Smooth muscle cell (in vitro differentiated cells): ENCODE data around the gene NKIRAS1. TPM values are rescaled to one million over a fixed set of nuclear protein-coding genes. Genes with fewer than 3 reads are reported as not detected.

ENCODE experiments used
- DNase-seq: peaks from one replicate; lab custom pipeline; 2025; ENCODE audit not compliant: unreplicated experiment; lab: John Stamatoyannopoulos, UW
- H2AFZ ChIP-seq: fragments of 200-600 bp; sonication (generic); 2 replicates; pipeline ENCODE4 v1.6.0; 2016; ENCODE audit warnings: antibody characterized with exemption, low read depth, mild to moderate bottlenecking
- H3F3A ChIP-seq: fragments of 200-600 bp; sonication (generic); 2 replicates; pipeline ENCODE4 v1.6.0; 2017; ENCODE audit warnings: antibody characterized with exemption, low read depth
- H3K27ac ChIP-seq: fragments of 200-600 bp; sonication (generic); 2 replicates; pipeline ENCODE4 v1.5.1; 2016; ENCODE audit warnings: low read depth, mild to moderate bottlenecking
- H3K27me3 ChIP-seq: fragments of 200-600 bp; sonication (generic); 2 replicates; pipeline ENCODE4 v1.6.1; 2016; ENCODE audit warnings: low read depth, mild to moderate bottlenecking
- H3K36me3 ChIP-seq: fragments of 200-600 bp; sonication (generic); 2 replicates; pipeline ENCODE4 v1.5.1; 2016; ENCODE audit warnings: low read depth
- H3K4me1 ChIP-seq: fragments of 200-600 bp; sonication (generic); 2 replicates; pipeline ENCODE4 v1.5.1; 2016; ENCODE audit warnings: low read depth
- H3K4me2 ChIP-seq: fragments of 200-600 bp; sonication (generic); 2 replicates; pipeline ENCODE4 v1.6.0; 2016; ENCODE audit warnings: mild to moderate bottlenecking
- H3K4me3 ChIP-seq: fragments of 200-600 bp; sonication (generic); 2 replicates; pipeline ENCODE4 v1.5.1; 2016; ENCODE audit warnings: mild to moderate bottlenecking
- H3K79me2 ChIP-seq: fragments of 200-600 bp; sonication (generic); 2 replicates; pipeline ENCODE4 v1.6.0; 2016; ENCODE audit warnings: low read depth, mild to moderate bottlenecking
- H3K9ac ChIP-seq: fragments of 200-600 bp; sonication (generic); 2 replicates; pipeline ENCODE4 v1.6.0; 2016; ENCODE audit warnings: low read depth
- H3K9me3 ChIP-seq: fragments of 200-600 bp; sonication (generic); replicated peaks from 2 replicates; pipeline ENCODE4 v1.5.1; 2016; ENCODE audit warnings: low read depth
- H4K20me1 ChIP-seq: fragments of 200-600 bp; sonication (generic); 2 replicates; pipeline ENCODE4 v1.6.0; 2016; ENCODE audit warnings: low read depth
- CTCF ChIP-seq: fragments of 200-600 bp; sonication (generic); IDR thresholded peaks from 2 replicates; pipeline ENCODE4 v1.5.1; 2017; ENCODE audit warnings: borderline replicate concordance, mild to moderate bottlenecking, antibody characterized with exemption; ENCODE audit not compliant: insufficient read depth, poor library complexity, severe bottlenecking
- WGBS: methylation state at CpG from one replicate; pipeline ENCODE4 v1.1.7; 2016; ENCODE audit warnings: low lambda C conversion rate; 5-methylcytosine and 5-hydroxymethylcytosine counted together
- polyA plus RNA-seq: library from polyadenylated mRNA; unstranded; fragments of >200 nt; fragmentation: Nextera tagmentation; extraction: Ambion mirVana; gene quantifications from 2 replicates; pipeline ENCODE4 v1.2.1, GENCODE V29; 2016
- total RNA-seq: library from RNA; depleted of rRNA; stranded (reverse); fragments of >200 nt; gene quantifications from 2 replicates; pipeline ENCODE4 v1.2.3, GENCODE V29; 2014

The NKIRAS1 gene
- total and polyA plus RNA-seq, 2 experiments from 2014 or later: 15.3 to 17.1 TPM

DNA sequence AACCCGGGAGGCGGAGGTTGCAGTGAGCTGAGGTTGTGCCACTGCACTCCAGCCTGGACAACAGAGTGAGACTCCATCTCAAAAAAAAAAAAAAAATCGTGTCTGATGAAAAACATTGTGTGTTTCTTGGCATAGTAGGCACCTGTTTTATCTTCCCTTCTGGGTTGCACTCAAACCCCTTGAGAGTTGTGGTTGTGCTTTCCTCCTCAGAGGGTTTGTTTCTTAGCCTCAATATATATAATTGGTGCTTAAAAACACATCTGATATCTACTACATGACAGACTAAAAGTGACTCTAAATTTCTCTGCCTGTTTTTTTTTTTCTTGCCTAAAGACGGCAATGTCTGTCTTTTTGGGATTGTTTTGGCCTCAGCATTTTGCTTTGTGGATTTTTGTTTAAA is 35.9 kb upstream of the NKIRAS1 start:
- H3K36me3 ChIP-seq: no peaks in the 10 kb centered on the region
- no peaks in the 10 kb centered on the region for H3F3A ChIP-seq
- no peak overlapping the region for H3K9ac ChIP-seq
- no peaks in the 10 kb centered on the region for H3K4me1 ChIP-seq
- no peak for DNase-seq
- H3K4me2 ChIP-seq: no peak overlapping the region
- WGBS: 92% methylated on average over 4 of the region's 4 CpGs
- H3K9me3 ChIP-seq: no peaks in the 10 kb centered on the region
- H3K79me2 ChIP-seq: peaks cover 85% of the 10 kb centered on the region
- H3K27ac ChIP-seq: no peak overlapping the region
- no peak overlapping the region for H2AFZ ChIP-seq
- H3K4me3 ChIP-seq: no peak overlapping the region
- peaks cover 91% of the 10 kb centered on the region for H4K20me1 ChIP-seq
- no peak for TF ChIP-seq CTCF
- no peaks in the 10 kb centered on the region for H3K27me3 ChIP-seq

DNA sequence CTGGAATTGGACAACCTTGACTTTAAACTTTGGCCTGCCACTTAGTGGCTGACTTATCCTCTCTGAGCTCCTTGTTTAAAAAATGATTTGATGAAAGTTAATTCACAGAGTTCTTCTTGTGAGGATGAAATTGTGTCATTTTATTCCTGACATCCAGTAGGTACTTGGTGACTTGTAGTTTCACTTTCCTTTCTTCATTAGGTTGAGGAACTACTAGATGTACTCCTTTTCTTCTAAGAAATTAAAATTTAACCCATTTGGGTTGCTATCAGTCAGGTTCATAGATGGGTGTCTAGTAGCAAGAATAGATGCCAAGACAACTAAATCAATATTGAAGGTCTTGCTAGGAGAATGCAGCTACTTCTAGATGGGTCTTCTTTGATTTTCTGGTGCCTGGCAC is 33.5 kb upstream of the NKIRAS1 start:
- no peaks in the 10 kb centered on the region for H3K27me3 ChIP-seq
- H3K4me2 ChIP-seq: no peak overlapping the region
- peaks cover 11% of the 10 kb centered on the region for H3F3A ChIP-seq
- no peak overlapping the region for H3K27ac ChIP-seq
- H3K4me1 ChIP-seq: peaks cover 11% of the 10 kb centered on the region
- no peaks in the 10 kb centered on the region for H3K36me3 ChIP-seq
- no peak overlapping the region for H3K9ac ChIP-seq
- DNase-seq: no peak
- H3K4me3 ChIP-seq: no peak overlapping the region
- no peak for TF ChIP-seq CTCF
- no peak overlapping the region for H2AFZ ChIP-seq
- peaks cover 81% of the 10 kb centered on the region for H3K79me2 ChIP-seq
- H4K20me1 ChIP-seq: peaks cover 92% of the 10 kb centered on the region
- H3K9me3 ChIP-seq: no peaks in the 10 kb centered on the region

- H3F3A ChIP-seq: peaks cover 11% of the 10 kb centered on the region
These were observed 33.0 kb upstream of the NKIRAS1 start for GRCh38 chr3:23949784-23950183.

More at GRCh38 chr3:23949784-23950183, 33.0 kb upstream of the NKIRAS1 start:
- Histone ChIP-seq H3K4me3 (no peak overlapping the region), H3K9me3 (no peaks in the 10 kb centered on the region), H3K27ac (no peak overlapping the region), H3K4me2 (no peak overlapping the region), H4K20me1 (peaks cover 88% of the 10 kb centered on the region), H2AFZ (no peak overlapping the region), H3K27me3 (no peaks in the 10 kb centered on the region), H3K9ac (no peak overlapping the region), H3K4me1 (peaks cover 11% of the 10 kb centered on the region), H3K36me3 (no peaks in the 10 kb centered on the region), H3K79me2 (peaks cover 77% of the 10 kb centered on the region)
- no peak for TF ChIP-seq CTCF
- DNase-seq: no peak
